ENCODE measurements around the gene GFPT1. TPM values are rescaled to one million over a fixed set of nuclear protein-coding genes. Genes with fewer than 3 reads are reported as not detected.
A peak's percentile ranks its signal among the peaks of the same experiment; 100 is the strongest.

Gene GFPT1
- total and polyA plus RNA-seq, 4 donors: 26.9 to 56.3 (median 30.4) TPM

DNA sequence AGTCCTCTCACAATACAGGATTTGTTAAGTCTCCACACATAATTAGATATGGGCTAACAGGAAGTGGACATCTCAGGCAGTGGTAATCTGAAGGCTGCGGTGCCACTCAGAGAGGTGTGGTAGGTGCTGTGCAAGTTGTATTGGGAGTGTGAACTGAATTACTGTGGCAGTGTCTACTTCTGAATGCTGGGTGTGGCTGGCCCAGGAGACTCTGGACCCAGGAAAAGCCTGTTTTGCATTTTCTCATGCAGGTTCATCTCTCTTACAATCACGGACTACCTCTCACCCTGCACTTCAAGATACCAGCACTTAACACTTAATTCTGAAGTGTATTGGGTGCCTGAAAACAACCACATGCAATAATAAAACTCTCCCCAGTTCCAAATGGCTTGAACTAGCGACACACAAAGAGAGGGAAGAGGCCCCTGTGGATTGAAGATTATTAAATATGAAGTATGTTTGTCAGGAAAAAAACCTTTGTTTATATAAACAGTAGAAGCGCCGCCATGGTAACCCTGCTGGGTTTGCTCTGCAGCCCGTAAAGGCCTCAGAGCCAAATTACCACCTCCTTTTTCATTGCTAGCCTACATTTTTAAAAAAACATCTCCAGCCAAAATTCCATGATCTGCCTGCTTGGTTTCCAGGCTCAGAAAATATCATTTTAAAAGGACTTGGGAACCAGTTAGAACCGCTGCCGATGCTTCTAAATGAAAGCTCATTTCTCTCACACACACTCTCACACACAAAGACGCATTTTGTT lies 77.5 kb downstream of the GFPT1 start:
- H3K36me3 ChIP-seq (ENCODE audit: control insufficient read depth, insufficient read depth, low read length): peaks cover 9% of the 10 kb centered on the region
- WGBS (ENCODE audit: insufficient coverage): 60% methylated on average over 7 of the region's 9 CpGs
- H3K9me3 ChIP-seq (ENCODE audit: control insufficient read depth, insufficient read depth, low read length): no peaks in the 10 kb centered on the region
- peaks cover 35% of the 10 kb centered on the region for H3K4me1 ChIP-seq (ENCODE audit: control insufficient read depth, insufficient read depth, low read length)
- peak in 4 of 6 donors; percentile 9 to 59 (median 30) for DNase-seq (ENCODE audit: low read depth in 4 of 6, low spot score in 6 of 6)
- peak overlapping the region; percentile 71 for H3K27ac ChIP-seq (ENCODE audit: low read depth, low read length)
- peaks cover 7% of the 10 kb centered on the region for H3K27me3 ChIP-seq (ENCODE audit: control insufficient read depth, insufficient read depth, low read length)
- no peak overlapping the region for H3K4me3 ChIP-seq (ENCODE audit: low read depth, low read length)

GRCh38 chr2:69308338-69308737 lies 78.7 kb downstream of the GFPT1 start:
- Histone ChIP-seq H3K27ac (ENCODE audit: low read depth, low read length) (no peak overlapping the region), H3K4me1 (ENCODE audit: control insufficient read depth, insufficient read depth, low read length) (peaks cover 35% of the 10 kb centered on the region), H3K9me3 (ENCODE audit: control insufficient read depth, insufficient read depth, low read length) (peaks cover 2% of the 10 kb centered on the region), H3K36me3 (ENCODE audit: control insufficient read depth, insufficient read depth, low read length) (peaks cover 9% of the 10 kb centered on the region), H3K4me3 (ENCODE audit: low read depth, low read length) (no peak overlapping the region), H3K27me3 (ENCODE audit: control insufficient read depth, insufficient read depth, low read length) (peaks cover 11% of the 10 kb centered on the region)
- WGBS (ENCODE audit: insufficient coverage): 87% methylated on average over 8 of the region's 8 CpGs
- DNase-seq (ENCODE audit: low read depth in 4 of 6, low spot score in 6 of 6): no peak

DNA sequence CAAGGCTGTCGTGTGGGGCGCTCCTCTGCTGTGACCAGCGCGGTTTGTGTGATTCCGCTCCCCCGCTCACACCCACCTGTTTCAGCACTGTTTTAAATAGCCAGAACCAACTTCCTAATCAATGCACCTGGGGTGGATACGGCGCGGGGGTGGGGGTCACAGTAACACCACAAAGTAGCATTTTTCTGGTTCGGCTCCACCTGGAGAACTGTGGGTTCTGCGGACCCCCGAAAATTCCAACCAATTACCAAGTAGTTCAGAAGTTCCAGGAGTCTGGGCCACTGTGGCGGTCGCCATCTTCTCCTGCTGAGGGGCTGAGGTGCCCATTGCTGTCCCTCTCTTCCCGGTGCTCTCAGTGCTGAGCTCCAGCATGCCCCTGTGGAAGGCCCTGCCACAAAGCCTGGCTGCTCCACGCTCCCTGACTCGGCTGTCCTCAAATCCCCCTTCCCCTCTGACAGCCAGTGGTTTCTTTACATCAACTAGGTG lies 79.4 kb downstream of the GFPT1 start:
- H3K27me3 ChIP-seq (ENCODE audit: control insufficient read depth, insufficient read depth, low read length): peaks cover 11% of the 10 kb centered on the region
- H3K4me1 ChIP-seq (ENCODE audit: control insufficient read depth, insufficient read depth, low read length): peaks cover 35% of the 10 kb centered on the region
- no peak for DNase-seq (ENCODE audit: low read depth in 4 of 6, low spot score in 6 of 6)
- H3K36me3 ChIP-seq (ENCODE audit: control insufficient read depth, insufficient read depth, low read length): peaks cover 9% of the 10 kb centered on the region
- no peak overlapping the region for H3K27ac ChIP-seq (ENCODE audit: low read depth, low read length)
- peaks cover 2% of the 10 kb centered on the region for H3K9me3 ChIP-seq (ENCODE audit: control insufficient read depth, insufficient read depth, low read length)
- H3K4me3 ChIP-seq (ENCODE audit: low read depth, low read length): peak overlapping the region; percentile 48
- 31% methylated on average over 17 of the region's 17 CpGs for WGBS (ENCODE audit: insufficient coverage)

GRCh38 chr2:69306822-69307578 lies 80.0 kb downstream of the GFPT1 start:
- under 1% methylated on average over 60 of the region's 61 CpGs for WGBS (ENCODE audit: insufficient coverage)
- H3K27ac ChIP-seq (ENCODE audit: low read depth, low read length): peak overlapping the region; percentile 59
- H3K27me3 ChIP-seq (ENCODE audit: control insufficient read depth, insufficient read depth, low read length): peaks cover 11% of the 10 kb centered on the region
- peaks cover 9% of the 10 kb centered on the region for H3K36me3 ChIP-seq (ENCODE audit: control insufficient read depth, insufficient read depth, low read length)
- peaks cover 2% of the 10 kb centered on the region for H3K9me3 ChIP-seq (ENCODE audit: control insufficient read depth, insufficient read depth, low read length)
- H3K4me3 ChIP-seq (ENCODE audit: low read depth, low read length): peak overlapping the region; percentile 48
- DNase-seq (ENCODE audit: low read depth in 4 of 6, low spot score in 6 of 6): peak; percentile 52 to 95 (median 74)
- H3K4me1 ChIP-seq (ENCODE audit: control insufficient read depth, insufficient read depth, low read length): peaks cover 35% of the 10 kb centered on the region

DNA sequence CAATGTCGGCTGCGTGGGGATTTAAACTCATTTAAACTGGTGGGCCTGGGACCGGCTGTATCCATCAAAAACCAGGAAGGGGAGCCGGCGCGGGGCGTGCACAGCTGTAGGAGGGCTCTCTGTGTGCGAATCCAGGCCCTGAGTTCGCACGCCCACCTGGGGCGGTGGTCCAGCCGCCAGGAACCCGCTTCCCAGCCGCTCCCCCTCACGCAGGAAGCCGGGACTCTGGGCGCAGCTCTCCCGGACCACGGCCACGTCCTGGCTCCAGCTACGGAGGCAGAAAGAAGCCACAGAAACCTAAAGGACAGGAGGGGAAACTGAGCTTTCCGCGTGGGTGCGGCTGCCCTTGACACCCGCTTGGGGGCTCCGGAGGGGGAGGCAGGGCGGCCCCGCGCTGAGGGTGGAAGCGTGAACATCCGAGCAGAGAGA lies 80.6 kb downstream of the GFPT1 start:
- Histone ChIP-seq H3K27me3 (ENCODE audit: control insufficient read depth, insufficient read depth, low read length) (peaks cover 11% of the 10 kb centered on the region), H3K9me3 (ENCODE audit: control insufficient read depth, insufficient read depth, low read length) (peaks cover 2% of the 10 kb centered on the region), H3K36me3 (ENCODE audit: control insufficient read depth, insufficient read depth, low read length) (peaks cover 9% of the 10 kb centered on the region), H3K4me1 (ENCODE audit: control insufficient read depth, insufficient read depth, low read length) (peaks cover 35% of the 10 kb centered on the region), H3K27ac (ENCODE audit: low read depth, low read length) (peak overlapping the region; percentile 59), H3K4me3 (ENCODE audit: low read depth, low read length) (peak overlapping the region; percentile 48)
- DNase-seq (ENCODE audit: low read depth in 4 of 6, low spot score in 6 of 6): peak in 2 of 6 donors; percentile 55 to 63
- 1% methylated on average over 31 of the region's 31 CpGs for WGBS (ENCODE audit: insufficient coverage)

DNA sequence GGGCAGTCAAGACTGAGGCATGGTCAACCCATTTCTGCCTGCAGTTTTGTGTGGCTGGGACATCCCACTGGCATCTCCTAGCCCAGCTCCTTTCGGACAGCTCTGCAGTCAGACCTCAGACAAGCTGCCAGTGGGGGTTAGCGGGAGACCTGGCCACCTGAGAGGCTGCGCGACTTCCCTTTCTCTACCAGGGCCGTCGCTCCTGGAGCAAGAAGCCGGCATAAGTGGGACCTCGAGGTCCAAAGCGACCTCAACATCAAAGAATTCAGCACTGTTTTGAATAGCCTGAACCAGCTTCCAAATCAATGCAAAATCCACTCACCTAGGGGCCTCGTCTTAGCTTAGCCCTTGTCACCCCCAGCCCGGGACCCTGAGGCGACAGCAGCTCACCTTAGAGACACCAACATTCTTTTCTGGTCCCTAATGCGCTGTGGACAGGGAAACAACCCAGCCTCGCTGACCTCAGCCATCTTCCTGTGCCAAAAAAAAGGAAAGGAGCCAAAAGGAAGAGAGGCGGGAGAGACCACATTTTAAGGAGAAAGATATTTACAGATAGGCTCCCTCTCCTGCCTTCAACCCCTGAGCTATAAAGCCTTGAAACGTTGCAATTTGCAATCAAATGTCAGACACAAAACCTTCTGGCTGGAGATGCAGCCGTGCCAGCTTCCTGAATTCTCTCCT lies 81.2 kb downstream of the GFPT1 start:
- WGBS (ENCODE audit: insufficient coverage): 44% methylated on average over 14 of the region's 17 CpGs
- Histone ChIP-seq H3K4me1 (ENCODE audit: control insufficient read depth, insufficient read depth, low read length) (peaks cover 35% of the 10 kb centered on the region), H3K27me3 (ENCODE audit: control insufficient read depth, insufficient read depth, low read length) (peaks cover 11% of the 10 kb centered on the region), H3K4me3 (ENCODE audit: low read depth, low read length) (peak overlapping the region; percentile 48), H3K36me3 (ENCODE audit: control insufficient read depth, insufficient read depth, low read length) (peaks cover 9% of the 10 kb centered on the region), H3K27ac (ENCODE audit: low read depth, low read length) (peak overlapping the region; percentile 59), H3K9me3 (ENCODE audit: control insufficient read depth, insufficient read depth, low read length) (peaks cover 2% of the 10 kb centered on the region)
- peak in 1 of 6 donors; percentile 12 for DNase-seq (ENCODE audit: low read depth in 4 of 6, low spot score in 6 of 6)

DNA sequence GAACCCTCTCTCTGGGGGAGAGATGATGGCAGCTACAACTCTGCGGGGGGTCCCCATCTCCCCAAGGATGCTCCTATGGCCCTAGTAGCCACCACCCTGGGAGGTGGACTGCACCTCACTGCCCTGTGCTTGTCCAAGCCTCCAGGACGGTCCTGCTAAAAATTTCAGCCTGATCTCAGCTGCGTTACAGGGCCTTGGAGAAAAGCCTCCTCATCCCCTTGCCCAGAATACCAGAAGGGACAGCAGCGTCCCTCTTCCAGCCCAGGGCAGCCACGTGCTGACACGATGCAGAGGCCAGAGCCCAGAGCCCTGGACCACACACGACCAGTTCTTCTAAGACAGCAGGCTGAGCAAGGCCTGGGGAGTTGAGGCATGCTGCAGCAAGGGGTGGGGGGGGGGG lies 81.9 kb downstream of the GFPT1 start:
- Histone ChIP-seq H3K9me3 (ENCODE audit: control insufficient read depth, insufficient read depth, low read length) (peaks cover 2% of the 10 kb centered on the region), H3K27ac (ENCODE audit: low read depth, low read length) (no peak overlapping the region), H3K36me3 (ENCODE audit: control insufficient read depth, insufficient read depth, low read length) (peaks cover 4% of the 10 kb centered on the region), H3K4me3 (ENCODE audit: low read depth, low read length) (no peak overlapping the region), H3K4me1 (ENCODE audit: control insufficient read depth, insufficient read depth, low read length) (peaks cover 30% of the 10 kb centered on the region), H3K27me3 (ENCODE audit: control insufficient read depth, insufficient read depth, low read length) (peaks cover 11% of the 10 kb centered on the region)
- DNase-seq (ENCODE audit: low read depth in 4 of 6, low spot score in 6 of 6): no peak
- 75% methylated on average over 6 of the region's 7 CpGs for WGBS (ENCODE audit: insufficient coverage)

GRCh38 chr2:69304656-69305055 lies 82.4 kb downstream of the GFPT1 start:
- DNase-seq (ENCODE audit: low read depth in 4 of 6, low spot score in 6 of 6): no peak
- Histone ChIP-seq H3K27ac (ENCODE audit: low read depth, low read length) (no peak overlapping the region), H3K4me1 (ENCODE audit: control insufficient read depth, insufficient read depth, low read length) (peaks cover 25% of the 10 kb centered on the region), H3K36me3 (ENCODE audit: control insufficient read depth, insufficient read depth, low read length) (peaks cover 4% of the 10 kb centered on the region), H3K9me3 (ENCODE audit: control insufficient read depth, insufficient read depth, low read length) (peaks cover 2% of the 10 kb centered on the region), H3K4me3 (ENCODE audit: low read depth, low read length) (no peak overlapping the region), H3K27me3 (ENCODE audit: control insufficient read depth, insufficient read depth, low read length) (peaks cover 11% of the 10 kb centered on the region)
- 73% methylated on average over 13 of the region's 13 CpGs for WGBS (ENCODE audit: insufficient coverage)

- WGBS (ENCODE audit: insufficient coverage): no CpG with 5 or more reads among the region's 3 CpGs
- Histone ChIP-seq H3K9me3 (ENCODE audit: control insufficient read depth, insufficient read depth, low read length) (peaks cover 2% of the 10 kb centered on the region), H3K4me3 (ENCODE audit: low read depth, low read length) (no peak overlapping the region), H3K27me3 (ENCODE audit: control insufficient read depth, insufficient read depth, low read length) (peaks cover 5% of the 10 kb centered on the region), H3K4me1 (ENCODE audit: control insufficient read depth, insufficient read depth, low read length) (peaks cover 4% of the 10 kb centered on the region), H3K36me3 (ENCODE audit: control insufficient read depth, insufficient read depth, low read length) (no peaks in the 10 kb centered on the region), H3K27ac (ENCODE audit: low read depth, low read length) (no peak overlapping the region)
- no peak for DNase-seq (ENCODE audit: low read depth in 4 of 6, low spot score in 6 of 6)
Measured at GRCh38 chr2:69300650-69301049, 86.4 kb downstream of the GFPT1 start.
